Amygdala (tissue), 56 donors: ENCODE measurements around the gene TUBA1C.
"Not testable (repeated sequence)": the region's sequence is repeated elsewhere in the genome, so short reads cannot be mapped to it uniquely, and the experiment has no call there.

Experiments
- DNase-seq, 56 donors: peaks; one replicate each; lab custom pipeline; 2025; lab: John Stamatoyannopoulos, UW

TUBA1C gene

DNA sequence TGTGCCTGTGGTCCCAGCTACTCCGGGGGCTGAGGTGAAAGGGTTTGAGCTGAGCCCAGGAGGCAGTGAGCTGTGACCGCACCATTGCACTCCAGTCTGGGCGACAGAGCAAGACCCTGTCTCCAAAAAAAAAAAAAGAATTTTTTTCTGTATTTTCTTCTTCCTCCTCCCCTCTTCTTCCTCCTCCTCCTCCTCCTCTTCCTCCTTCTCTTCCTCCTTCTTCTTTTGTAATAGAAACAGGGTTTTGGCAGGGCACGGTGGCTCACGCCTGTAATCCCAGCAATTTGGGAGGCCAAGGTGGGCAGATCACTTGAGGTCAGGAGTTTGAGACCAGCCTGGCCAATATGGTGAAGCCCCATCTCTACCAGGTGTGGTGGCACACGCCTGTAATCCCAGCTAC, 15.7 kb downstream of the TUBA1C start:
- not testable (repeated sequence) for DNase-seq

GRCh38 chr12:49282302-49282701, 17.4 kb downstream of the TUBA1C start:
- DNase-seq, result no peak

- not testable (repeated sequence) for DNase-seq
These were observed 18.0 kb downstream of the TUBA1C start for GRCh38 chr12:49282740-49283375.

DNA sequence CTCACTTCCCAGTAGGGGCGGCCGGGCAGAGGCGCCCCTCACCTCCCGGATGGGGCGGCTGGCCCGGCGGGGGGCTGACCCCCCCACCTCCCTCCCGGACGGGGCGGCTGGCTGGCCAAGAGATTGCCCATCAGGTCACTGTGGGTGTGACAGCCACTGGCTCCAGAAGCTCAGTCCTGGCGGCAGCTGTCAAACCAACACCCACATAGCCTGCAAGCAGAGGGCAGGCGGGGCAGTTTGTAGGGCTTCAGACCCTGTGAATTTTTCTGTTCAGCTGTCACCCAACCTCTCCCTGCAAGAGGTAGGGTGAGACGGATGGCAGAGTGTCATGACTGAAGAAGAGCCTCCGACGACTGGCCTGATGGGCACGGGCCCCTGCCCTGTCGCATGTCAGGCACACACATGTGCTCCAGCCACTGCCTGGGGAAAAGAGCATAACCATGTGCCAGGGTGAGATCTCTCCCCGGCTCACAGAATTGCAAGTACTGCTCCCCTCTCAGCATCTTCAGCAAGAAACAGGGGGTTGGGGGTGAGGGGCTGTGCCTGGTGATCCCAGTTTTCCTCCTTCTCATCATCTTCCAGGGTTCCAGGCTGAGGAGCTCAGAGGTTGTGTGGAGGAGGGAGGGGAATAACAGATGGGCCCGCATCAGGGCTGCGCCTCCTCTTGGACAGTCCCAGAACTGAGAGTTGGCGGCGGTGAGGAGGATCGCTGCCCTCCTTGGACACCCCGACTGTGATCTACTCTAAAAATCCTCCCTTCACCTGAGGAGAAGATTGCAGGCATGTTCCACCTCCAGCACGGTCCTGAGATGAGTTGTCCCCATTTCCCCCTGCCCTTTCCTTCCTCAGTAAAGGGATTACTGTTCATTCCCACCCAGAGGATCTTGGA, 18.9 kb downstream of the TUBA1C start:
- no peak for DNase-seq

- DNase-seq, result no peak
These were observed 19.8 kb downstream of the TUBA1C start for GRCh38 chr12:49284672-49285071.

DNA sequence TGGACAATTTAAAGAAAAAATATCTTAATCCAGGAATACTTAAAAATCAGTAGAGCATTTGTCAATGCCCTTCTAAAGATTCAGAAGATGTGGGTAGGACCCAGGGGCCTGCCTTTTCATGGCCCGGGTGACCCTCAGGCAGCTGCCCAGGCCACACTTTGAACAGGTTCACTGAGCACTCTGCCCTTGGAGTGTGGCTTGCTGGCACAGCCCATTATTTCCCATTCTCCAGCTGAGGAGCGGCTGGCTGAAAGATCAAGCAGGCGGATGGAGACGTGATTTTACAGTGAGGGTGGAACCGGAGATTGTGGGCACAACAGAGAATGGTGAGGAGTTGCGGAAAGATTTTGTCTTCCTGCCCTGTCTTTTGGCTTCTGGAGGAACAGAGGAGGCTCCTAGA, 23.0 kb downstream of the TUBA1C start:
- no peak for DNase-seq

- DNase-seq, result peak in 29 of 56 donors; percentile 1 to 70 (median 17)
These were observed 23.6 kb downstream of the TUBA1C start for GRCh38 chr12:49288412-49288853.

DNA sequence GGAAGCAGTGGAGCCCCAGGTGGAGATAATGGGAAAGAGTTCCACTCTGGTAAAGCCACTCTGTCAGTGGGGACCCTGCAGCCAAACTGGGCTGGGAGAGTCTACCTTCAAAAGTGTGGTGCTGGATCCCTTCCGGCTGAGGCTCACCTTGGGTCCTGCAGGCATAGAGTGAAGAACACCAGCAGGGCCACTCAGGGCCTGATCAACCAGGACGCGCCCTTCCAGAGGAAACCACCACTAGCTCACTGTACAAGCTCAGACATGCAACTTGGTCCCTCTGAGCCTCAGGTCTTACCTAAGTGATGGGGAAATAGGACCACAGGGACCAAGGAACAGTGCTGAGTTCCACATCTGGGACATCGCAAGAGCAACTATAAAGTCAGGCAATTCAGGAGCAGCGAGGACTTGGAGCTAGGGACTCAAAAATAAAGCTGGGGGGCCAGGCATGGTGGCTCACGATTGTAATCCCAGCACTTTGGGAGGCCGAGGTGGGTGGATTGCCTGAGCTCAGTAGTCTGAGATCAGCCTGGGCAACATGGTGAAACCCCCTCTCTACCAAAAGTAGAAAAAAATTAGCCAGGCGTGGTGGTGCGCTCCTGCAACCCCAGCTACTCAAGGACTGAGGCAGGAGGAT, 24.2 kb downstream of the TUBA1C start:
- DNase-seq, result no peak

DNA sequence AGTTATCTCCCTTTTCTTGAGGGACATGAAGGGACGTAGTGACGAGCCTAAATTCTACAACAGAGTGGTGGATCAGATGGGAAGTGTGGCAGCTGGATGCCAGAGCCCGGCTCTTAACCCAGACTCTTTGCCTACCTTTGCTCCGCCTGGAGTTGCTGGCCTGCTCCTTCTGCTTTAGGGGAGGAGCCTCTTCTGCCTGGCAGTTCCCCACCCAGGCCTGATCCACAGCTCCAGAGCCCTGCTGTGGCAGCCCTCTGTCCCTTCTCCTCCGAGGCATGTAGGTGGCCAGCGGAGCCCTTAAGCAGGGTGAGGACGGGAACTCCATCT, 27.8 kb downstream of the TUBA1C start:
- DNase-seq, result no peak

GRCh38 chr12:49293056-49293956, 28.4 kb downstream of the TUBA1C start:
- DNase-seq, result peak in 14 of 56 donors; percentile 3 to 46 (median 14)

GRCh38 chr12:49294086-49294803, 29.4 kb downstream of the TUBA1C start:
- DNase-seq, result no peak

GRCh38 chr12:49294804-49295081, 29.9 kb downstream of the TUBA1C start:
- DNase-seq, result no peak

GRCh38 chr12:49295082-49295936, 30.4 kb downstream of the TUBA1C start, which contains the start of gene PRPH:
Gene PRPH (plus strand): TSS chr12:49295147. CDS start chr12:49295201, 54 bp downstream.
- DNase-seq, result no peak

DNA sequence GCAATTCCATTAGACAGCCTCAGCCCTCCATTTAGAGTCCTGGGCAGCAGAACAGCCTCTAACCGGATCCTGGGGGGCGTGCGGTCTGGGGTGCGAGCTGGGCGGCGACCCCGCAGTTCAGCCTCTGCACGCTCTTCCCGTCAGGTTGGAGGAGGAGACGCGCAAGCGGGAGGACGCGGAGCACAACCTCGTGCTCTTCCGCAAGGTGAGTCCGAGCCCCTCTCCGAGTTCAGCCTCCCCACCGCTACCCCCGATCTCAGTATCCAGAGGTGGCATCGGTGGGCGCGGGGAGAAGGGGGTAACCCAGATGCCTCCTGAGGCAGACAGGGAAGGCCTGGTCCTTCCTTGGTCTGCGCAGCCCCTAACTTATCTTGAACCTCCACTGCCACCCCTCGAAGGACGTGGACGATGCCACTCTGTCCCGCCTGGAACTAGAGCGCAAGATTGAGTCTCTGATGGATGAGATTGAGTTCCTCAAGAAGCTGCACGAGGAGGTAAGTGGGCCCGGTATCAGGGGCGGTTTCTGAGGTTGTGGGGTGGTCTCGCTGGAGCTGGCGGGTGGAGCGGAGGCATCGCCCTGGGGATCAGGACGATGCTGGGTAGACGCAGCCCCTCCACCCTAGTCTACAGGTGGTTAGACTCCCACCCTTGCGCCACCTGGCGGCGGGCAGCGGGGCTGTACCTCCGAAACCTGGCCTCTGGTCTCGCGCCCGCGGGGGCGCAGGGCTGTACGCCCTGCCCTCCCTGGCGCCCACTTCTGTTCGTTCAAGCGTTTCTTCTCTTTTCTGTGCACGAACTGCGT, 31.4 kb downstream of the TUBA1C start:
- DNase-seq, result no peak

DNA sequence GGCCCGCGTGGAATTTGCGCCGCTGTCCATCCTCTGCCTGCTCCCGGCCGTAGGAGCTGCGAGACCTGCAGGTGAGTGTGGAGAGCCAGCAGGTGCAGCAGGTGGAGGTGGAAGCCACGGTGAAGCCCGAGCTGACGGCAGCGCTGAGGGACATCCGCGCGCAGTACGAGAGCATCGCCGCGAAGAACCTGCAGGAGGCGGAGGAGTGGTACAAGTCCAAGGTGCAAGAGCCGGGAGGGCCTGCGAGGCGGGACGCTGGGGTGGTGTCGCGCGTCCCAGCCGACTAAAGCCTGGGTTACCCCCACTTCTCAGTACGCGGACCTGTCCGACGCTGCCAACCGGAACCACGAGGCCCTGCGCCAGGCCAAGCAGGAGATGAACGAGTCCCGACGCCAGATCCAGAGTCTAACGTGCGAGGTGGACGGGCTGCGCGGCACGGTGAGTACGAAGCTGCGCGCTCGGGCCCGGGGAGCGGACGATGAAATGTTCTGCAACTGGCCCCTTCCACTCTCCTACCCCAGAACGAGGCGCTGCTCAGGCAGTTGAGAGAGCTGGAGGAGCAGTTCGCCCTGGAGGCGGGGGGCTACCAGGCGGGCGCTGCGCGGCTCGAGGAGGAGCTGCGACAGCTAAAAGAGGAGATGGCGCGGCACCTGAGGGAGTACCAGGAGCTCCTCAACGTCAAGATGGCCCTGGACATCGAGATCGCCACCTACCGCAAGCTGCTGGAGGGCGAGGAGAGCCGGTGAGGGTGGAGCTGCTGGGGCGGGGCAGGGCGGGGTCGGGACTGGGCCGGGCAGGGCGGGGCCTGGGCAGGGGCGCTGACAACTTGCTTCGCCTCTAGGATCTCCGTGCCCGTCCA, 32.2 kb downstream of the TUBA1C start:
- DNase-seq, result no peak

DNA sequence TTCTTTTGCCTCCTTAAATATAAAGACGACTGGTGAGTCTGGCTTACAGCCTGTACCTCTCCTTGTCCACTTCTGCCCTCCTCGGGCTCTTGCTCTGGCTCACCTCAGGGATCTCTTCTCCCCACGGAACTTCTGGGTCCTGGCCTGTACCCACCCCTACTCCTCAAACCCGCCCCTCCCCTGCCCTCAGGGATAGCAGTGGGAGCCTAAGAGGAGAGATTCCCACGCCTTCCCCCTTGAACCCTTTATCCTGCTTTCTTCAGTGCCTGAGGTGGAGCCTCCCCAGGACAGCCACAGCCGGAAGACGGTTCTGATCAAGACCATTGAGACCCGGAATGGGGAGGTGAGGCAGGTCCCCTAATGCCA, 32.8 kb downstream of the TUBA1C start:
- no peak for DNase-seq

- DNase-seq, result no peak
These were observed 33.3 kb downstream of the TUBA1C start for GRCh38 chr12:49298160-49298559.
